HepG2 (cell line): Measurements from ENCODE around the gene RALY. TPM values are rescaled to one million over a fixed set of nuclear protein-coding genes. Genes with fewer than 3 reads are reported as not detected.

ENCODE experiments used
- CHD4 ChIP-seq: fragments of 200-600 bp; sonication (generic); IDR thresholded peaks from 2 replicates; pipeline ENCODE4 v1.7.0; 2017; ENCODE audit warnings: mild to moderate bottlenecking, low read length, borderline replicate concordance
- CSRNP1 ChIP-seq: sonication (generic); formaldehyde crosslinking; IDR thresholded peaks from 2 replicates; pipeline ENCODE4 v1.8.1; 2023; ENCODE audit warnings: mild to moderate bottlenecking, missing genetic modification reagents
- DMAP1 ChIP-seq: IDR thresholded peaks from 2 replicates; pipeline ENCODE4 v1.6.1; 2016
- ERF ChIP-seq: IDR thresholded peaks from 2 replicates; pipeline ENCODE4 v1.6.1; 2018; ENCODE audit warnings: missing biosample characterization, missing genetic modification reagents
- HNRNPL ChIP-seq: fragments of 200-400 bp; formaldehyde crosslinking; IDR thresholded peaks from 2 replicates; pipeline ENCODE4 v1.6.1; 2017; ENCODE audit warnings: mild to moderate bottlenecking, low read depth, low read length
- KLF9 ChIP-seq: IDR thresholded peaks from 2 replicates; pipeline ENCODE4 v1.6.1; 2016; ENCODE audit warnings: low read depth
- SOX5 ChIP-seq: IDR thresholded peaks from 2 replicates; pipeline ENCODE4 v1.6.1; 2016; ENCODE audit warnings: borderline replicate concordance
- ZFX ChIP-seq: sonication (generic); formaldehyde crosslinking; IDR thresholded peaks from 2 replicates; pipeline ENCODE4 v1.4.0; 2020; ENCODE audit warnings: mild to moderate bottlenecking, low read depth, missing genetic modification reagents, moderate library complexity
- ZMYM4 ChIP-seq: sonication (generic); formaldehyde crosslinking; IDR thresholded peaks from 2 replicates; pipeline ENCODE4 v1.8.1; 2023; ENCODE audit warnings: mild to moderate bottlenecking, missing genetic modification reagents
- ZNF251 ChIP-seq: sonication (generic); formaldehyde crosslinking; IDR thresholded peaks from 2 replicates; pipeline ENCODE4 v1.9.0; 2021; ENCODE audit warnings: mild to moderate bottlenecking, missing genetic modification reagents
- ZNF331 ChIP-seq: sonication (generic); formaldehyde crosslinking; IDR thresholded peaks from 2 replicates; pipeline ENCODE4 v1.4.0; 2020; ENCODE audit warnings: missing genetic modification reagents
- ZNF781 ChIP-seq: sonication (generic); formaldehyde crosslinking; IDR thresholded peaks from 2 replicates; pipeline ENCODE4 v1.5.1; 2020; ENCODE audit warnings: borderline replicate concordance, mild to moderate bottlenecking, missing genetic modification reagents; ENCODE audit errors: not compliant biosample characterization
- polyA plus RNA-seq, 8 experiments: library from polyadenylated mRNA; depleted of rRNA in 3 of 8; stranded (reverse) in 7 of 8; unstranded in 1 of 8; fragments of >200 nt; fragmentation: Illumina TruSeq in 4 of 8; extraction: Trizol in 4 of 8; gene quantifications; 2 replicates each; pipeline versions ENCODE4 v1.2.1 to v1.2.3, GENCODE V29; 2011 to 2016; ENCODE audit warnings: low read depth in 4 of 8, missing spikeins in 1 of 8, mixed read lengths in 1 of 8; ENCODE audit not compliant: insufficient read depth in 1 of 8
- total RNA-seq, 5 experiments: library from RNA; depleted of rRNA; stranded (reverse); fragments of >200 nt; fragmentation: Illumina TruSeq; extraction: Trizol; gene quantifications; 2 replicates each; pipeline ENCODE4 v1.2.3, GENCODE V29; 2016; ENCODE audit warnings: low read depth in 1 of 5
- TF ChIP-seq, protein P1 (sequence below): sonication (generic); formaldehyde crosslinking; IDR thresholded peaks from 2 replicates; pipeline ENCODE4 v1.8.0; 2022; ENCODE audit warnings: missing genetic modification reagents, low read depth, mild to moderate bottlenecking, borderline replicate concordance
- TF ChIP-seq, protein P2 (sequence below): sonication (generic); formaldehyde crosslinking; IDR thresholded peaks from 2 replicates; pipeline ENCODE4 v1.4.0; 2020; ENCODE audit warnings: mild to moderate bottlenecking, missing genetic modification reagents
- TF ChIP-seq, protein P3 (sequence below): sonication (generic); formaldehyde crosslinking; IDR thresholded peaks from 2 replicates; pipeline ENCODE4 v1.5.1; 2020; ENCODE audit warnings: mild to moderate bottlenecking, missing genetic modification reagents, borderline replicate concordance
- TF ChIP-seq, protein P4 (sequence below): sonication (generic); formaldehyde crosslinking; IDR thresholded peaks from 2 replicates; pipeline ENCODE4 v1.5.1; 2020; ENCODE audit warnings: mild to moderate bottlenecking, moderate library complexity, missing genetic modification reagents

Gene RALY
- total and polyA plus RNA-seq, 2 of the 13 experiments (the other 11 are each of a cell fraction or from before 2014, with no cell fraction given) = 178 to 186 TPM

- TF ChIP-seq, protein P1, sequence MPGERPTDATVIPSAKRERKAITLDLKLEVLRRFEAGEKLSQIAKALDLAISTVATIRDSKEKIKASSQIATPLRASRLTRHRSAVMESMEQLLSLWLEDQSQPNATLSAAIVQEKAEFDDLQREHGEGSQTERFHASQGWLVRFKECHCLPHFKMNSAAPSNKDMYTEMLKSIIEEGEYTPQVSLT (CRISPR knock-in tag) = 0 out of 2 replicates have a peak, but pooled peaks have one; percentile 55
- TF ChIP-seq SOX5 (CRISPR knock-in tag) (0 out of 2 replicates have a peak, but pooled peaks have one; percentile 39), ZNF251 (CRISPR knock-in tag) (no peak), ZFX (CRISPR knock-in tag) (no peak; the same call in 1 of the 2 replicates), ERF (CRISPR knock-in tag) (peak; percentile 83), ZNF331 (CRISPR knock-in tag) (0 out of 2 replicates have a peak, but pooled peaks have one; percentile 33), ZNF781 (CRISPR knock-in tag) (peak; percentile 19), HNRNPL (no peak), CSRNP1 (0 out of 2 replicates have a peak, but pooled peaks have one; percentile 24), ZMYM4 (CRISPR knock-in tag) (peak; percentile 61; the same call in 1 of the 2 replicates), DMAP1 (peak; percentile 36; the same call in 1 of the 2 replicates), KLF9 (no peak), CHD4 (peak; percentile 41; the same call in 1 of the 2 replicates)
- TF ChIP-seq, protein P2, sequence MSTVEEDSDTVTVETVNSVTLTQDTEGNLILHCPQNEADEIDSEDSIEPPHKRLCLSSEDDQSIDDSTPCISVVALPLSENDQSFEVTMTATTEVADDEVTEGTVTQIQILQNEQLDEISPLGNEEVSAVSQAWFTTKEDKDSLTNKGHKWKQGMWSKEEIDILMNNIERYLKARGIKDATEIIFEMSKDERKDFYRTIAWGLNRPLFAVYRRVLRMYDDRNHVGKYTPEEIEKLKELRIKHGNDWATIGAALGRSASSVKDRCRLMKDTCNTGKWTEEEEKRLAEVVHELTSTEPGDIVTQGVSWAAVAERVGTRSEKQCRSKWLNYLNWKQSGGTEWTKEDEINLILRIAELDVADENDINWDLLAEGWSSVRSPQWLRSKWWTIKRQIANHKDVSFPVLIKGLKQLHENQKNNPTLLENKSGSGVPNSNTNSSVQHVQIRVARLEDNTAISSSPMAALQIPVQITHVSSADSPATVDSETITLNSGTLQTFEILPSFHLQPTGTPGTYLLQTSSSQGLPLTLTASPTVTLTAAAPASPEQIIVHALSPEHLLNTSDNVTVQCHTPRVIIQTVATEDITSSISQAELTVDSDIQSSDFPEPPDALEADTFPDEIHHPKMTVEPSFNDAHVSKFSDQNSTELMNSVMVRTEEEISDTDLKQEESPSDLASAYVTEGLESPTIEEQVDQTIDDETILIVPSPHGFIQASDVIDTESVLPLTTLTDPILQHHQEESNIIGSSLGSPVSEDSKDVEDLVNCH (CRISPR knock-in tag) = no peak
- TF ChIP-seq, protein P3, sequence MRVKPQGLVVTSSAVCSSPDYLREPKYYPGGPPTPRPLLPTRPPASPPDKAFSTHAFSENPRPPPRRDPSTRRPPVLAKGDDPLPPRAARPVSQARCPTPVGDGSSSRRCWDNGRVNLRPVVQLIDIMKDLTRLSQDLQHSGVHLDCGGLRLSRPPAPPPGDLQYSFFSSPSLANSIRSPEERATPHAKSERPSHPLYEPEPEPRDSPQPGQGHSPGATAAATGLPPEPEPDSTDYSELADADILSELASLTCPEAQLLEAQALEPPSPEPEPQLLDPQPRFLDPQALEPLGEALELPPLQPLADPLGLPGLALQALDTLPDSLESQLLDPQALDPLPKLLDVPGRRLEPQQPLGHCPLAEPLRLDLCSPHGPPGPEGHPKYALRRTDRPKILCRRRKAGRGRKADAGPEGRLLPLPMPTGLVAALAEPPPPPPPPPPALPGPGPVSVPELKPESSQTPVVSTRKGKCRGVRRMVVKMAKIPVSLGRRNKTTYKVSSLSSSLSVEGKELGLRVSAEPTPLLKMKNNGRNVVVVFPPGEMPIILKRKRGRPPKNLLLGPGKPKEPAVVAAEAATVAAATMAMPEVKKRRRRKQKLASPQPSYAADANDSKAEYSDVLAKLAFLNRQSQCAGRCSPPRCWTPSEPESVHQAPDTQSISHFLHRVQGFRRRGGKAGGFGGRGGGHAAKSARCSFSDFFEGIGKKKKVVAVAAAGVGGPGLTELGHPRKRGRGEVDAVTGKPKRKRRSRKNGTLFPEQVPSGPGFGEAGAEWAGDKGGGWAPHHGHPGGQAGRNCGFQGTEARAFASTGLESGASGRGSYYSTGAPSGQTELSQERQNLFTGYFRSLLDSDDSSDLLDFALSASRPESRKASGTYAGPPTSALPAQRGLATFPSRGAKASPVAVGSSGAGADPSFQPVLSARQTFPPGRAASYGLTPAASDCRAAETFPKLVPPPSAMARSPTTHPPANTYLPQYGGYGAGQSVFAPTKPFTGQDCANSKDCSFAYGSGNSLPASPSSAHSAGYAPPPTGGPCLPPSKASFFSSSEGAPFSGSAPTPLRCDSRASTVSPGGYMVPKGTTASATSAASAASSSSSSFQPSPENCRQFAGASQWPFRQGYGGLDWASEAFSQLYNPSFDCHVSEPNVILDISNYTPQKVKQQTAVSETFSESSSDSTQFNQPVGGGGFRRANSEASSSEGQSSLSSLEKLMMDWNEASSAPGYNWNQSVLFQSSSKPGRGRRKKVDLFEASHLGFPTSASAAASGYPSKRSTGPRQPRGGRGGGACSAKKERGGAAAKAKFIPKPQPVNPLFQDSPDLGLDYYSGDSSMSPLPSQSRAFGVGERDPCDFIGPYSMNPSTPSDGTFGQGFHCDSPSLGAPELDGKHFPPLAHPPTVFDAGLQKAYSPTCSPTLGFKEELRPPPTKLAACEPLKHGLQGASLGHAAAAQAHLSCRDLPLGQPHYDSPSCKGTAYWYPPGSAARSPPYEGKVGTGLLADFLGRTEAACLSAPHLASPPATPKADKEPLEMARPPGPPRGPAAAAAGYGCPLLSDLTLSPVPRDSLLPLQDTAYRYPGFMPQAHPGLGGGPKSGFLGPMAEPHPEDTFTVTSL (CRISPR knock-in tag) = peak; percentile 66; the same call in 1 of the 2 replicates
- TF ChIP-seq, protein P4, sequence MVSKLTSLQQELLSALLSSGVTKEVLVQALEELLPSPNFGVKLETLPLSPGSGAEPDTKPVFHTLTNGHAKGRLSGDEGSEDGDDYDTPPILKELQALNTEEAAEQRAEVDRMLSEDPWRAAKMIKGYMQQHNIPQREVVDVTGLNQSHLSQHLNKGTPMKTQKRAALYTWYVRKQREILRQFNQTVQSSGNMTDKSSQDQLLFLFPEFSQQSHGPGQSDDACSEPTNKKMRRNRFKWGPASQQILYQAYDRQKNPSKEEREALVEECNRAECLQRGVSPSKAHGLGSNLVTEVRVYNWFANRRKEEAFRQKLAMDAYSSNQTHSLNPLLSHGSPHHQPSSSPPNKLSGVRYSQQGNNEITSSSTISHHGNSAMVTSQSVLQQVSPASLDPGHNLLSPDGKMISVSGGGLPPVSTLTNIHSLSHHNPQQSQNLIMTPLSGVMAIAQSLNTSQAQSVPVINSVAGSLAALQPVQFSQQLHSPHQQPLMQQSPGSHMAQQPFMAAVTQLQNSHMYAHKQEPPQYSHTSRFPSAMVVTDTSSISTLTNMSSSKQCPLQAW (CRISPR knock-in tag) = 0 out of 2 replicates have a peak, but pooled peaks have one; percentile 32
Measured at GRCh38 chr20:34069341-34070078, 75.8 kb downstream of the RALY start (continued).
